ENCODE measurements around the gene FILIP1.

FILIP1 gene

GRCh38 chr6:75495011-75495410, 1.4 kb upstream of the FILIP1 start:
- H4K20me1 ChIP-seq: no peaks in the 10 kb centered on the region
- H3K4me3 ChIP-seq: no peak overlapping the region
- no peak overlapping the region for H3K4me2 ChIP-seq
- no peaks in the 10 kb centered on the region for H3K36me3 ChIP-seq
- no peak overlapping the region for H3K27ac ChIP-seq
- H3K4me1 ChIP-seq: peaks cover 13% of the 10 kb centered on the region
- H3K9ac ChIP-seq: no peak overlapping the region
- TF ChIP-seq Cebpa-rat (IDR thresholded peaks at IDR 0.05): no peak
- no peaks in the 10 kb centered on the region for H3K27me3 ChIP-seq
- no peaks in the 10 kb centered on the region for H3K9me3 ChIP-seq

DNA sequence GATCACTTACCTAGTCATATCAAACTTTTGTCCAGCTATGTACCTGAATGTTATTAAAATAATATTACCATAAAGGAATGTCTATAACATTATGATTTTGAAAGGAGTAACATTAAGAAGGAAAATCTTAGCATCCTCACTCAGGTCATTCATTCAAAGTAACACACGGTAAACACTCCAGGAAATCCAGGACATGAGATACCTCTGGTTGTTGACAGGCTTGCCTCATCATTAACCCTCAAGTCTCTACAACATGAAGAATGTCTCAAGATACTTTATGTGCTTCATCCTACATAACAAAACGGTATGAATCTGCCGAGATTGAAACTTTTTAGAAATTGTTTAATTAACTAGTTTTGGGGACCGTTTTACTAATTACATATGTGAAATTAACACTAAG, 690 bp upstream of the FILIP1 start:
- Histone ChIP-seq H3K4me3 (no peak overlapping the region), H3K4me2 (no peak overlapping the region), H3K27me3 (no peaks in the 10 kb centered on the region), H3K36me3 (no peaks in the 10 kb centered on the region), H3K4me1 (peaks cover 13% of the 10 kb centered on the region), H3K9me3 (no peaks in the 10 kb centered on the region), H4K20me1 (no peaks in the 10 kb centered on the region), H3K27ac (no peak overlapping the region), H3K9ac (no peak overlapping the region)
- no peak for TF ChIP-seq Cebpa-rat (IDR thresholded peaks at IDR 0.05)

- no peak for TF ChIP-seq Cebpa-rat (IDR thresholded peaks at IDR 0.05)
- Histone ChIP-seq H3K4me1 (peaks cover 13% of the 10 kb centered on the region), H3K27me3 (no peaks in the 10 kb centered on the region), H4K20me1 (no peaks in the 10 kb centered on the region), H3K4me2 (no peak overlapping the region), H3K36me3 (no peaks in the 10 kb centered on the region), H3K27ac (no peak overlapping the region), H3K9me3 (no peaks in the 10 kb centered on the region), H3K9ac (no peak overlapping the region), H3K4me3 (no peak overlapping the region)
Observed at GRCh38 chr6:75492386-75493153, 1.0 kb downstream of the FILIP1 start.

- H3K4me2 ChIP-seq: no peak overlapping the region
- no peak overlapping the region for H3K4me3 ChIP-seq
- H3K27ac ChIP-seq: no peak overlapping the region
- H3K9me3 ChIP-seq: no peaks in the 10 kb centered on the region
- H3K27me3 ChIP-seq: no peaks in the 10 kb centered on the region
- H4K20me1 ChIP-seq: no peaks in the 10 kb centered on the region
- no peak overlapping the region for H3K9ac ChIP-seq
- peaks cover 9% of the 10 kb centered on the region for H3K4me1 ChIP-seq
- H3K36me3 ChIP-seq: no peaks in the 10 kb centered on the region
- no peak for TF ChIP-seq Cebpa-rat (IDR thresholded peaks at IDR 0.05)
Observed at GRCh38 chr6:75491291-75491690, 2.3 kb downstream of the FILIP1 start.

DNA sequence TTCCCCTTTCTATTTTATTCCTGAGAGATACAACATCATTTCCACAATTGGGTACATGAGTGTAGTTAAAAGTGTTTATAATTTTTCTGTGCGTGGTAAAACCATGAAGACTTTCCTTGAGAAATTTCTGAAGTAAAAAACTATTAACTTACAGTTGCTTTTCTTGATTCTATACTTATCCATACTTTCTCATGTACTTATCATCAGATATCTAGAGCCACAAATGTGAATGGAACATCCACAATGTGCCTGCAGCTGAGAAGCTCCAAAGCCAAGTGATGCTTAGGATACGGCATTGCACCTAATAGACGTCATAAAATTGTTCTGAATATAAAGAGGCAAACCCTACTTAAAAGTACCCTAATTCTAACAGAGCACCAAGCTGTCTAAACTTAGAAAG, 2.9 kb downstream of the FILIP1 start:
- Histone ChIP-seq H3K36me3 (no peaks in the 10 kb centered on the region), H4K20me1 (no peaks in the 10 kb centered on the region), H3K9me3 (no peaks in the 10 kb centered on the region), H3K4me2 (no peak overlapping the region), H3K4me1 (peaks cover 3% of the 10 kb centered on the region), H3K4me3 (no peak overlapping the region), H3K27me3 (no peaks in the 10 kb centered on the region), H3K9ac (no peak overlapping the region), H3K27ac (no peak overlapping the region)
- no peak for TF ChIP-seq Cebpa-rat (IDR thresholded peaks at IDR 0.05)

GRCh38 chr6:75489025-75489424, 4.6 kb downstream of the FILIP1 start:
- TF ChIP-seq Cebpa-rat (IDR thresholded peaks at IDR 0.05): no peak
- H3K27me3 ChIP-seq: no peaks in the 10 kb centered on the region
- H3K36me3 ChIP-seq: no peaks in the 10 kb centered on the region
- no peak overlapping the region for H3K4me3 ChIP-seq
- no peaks in the 10 kb centered on the region for H4K20me1 ChIP-seq
- no peaks in the 10 kb centered on the region for H3K4me1 ChIP-seq
- no peaks in the 10 kb centered on the region for H3K9me3 ChIP-seq
- H3K27ac ChIP-seq: no peak overlapping the region
- H3K4me2 ChIP-seq: no peak overlapping the region
- H3K9ac ChIP-seq: no peak overlapping the region

GRCh38 chr6:75488033-75488432, 5.6 kb downstream of the FILIP1 start:
- no peak overlapping the region for H3K4me3 ChIP-seq
- no peak for TF ChIP-seq Cebpa-rat (IDR thresholded peaks at IDR 0.05)
- no peak overlapping the region for H3K27ac ChIP-seq
- no peaks in the 10 kb centered on the region for H4K20me1 ChIP-seq
- H3K27me3 ChIP-seq: no peaks in the 10 kb centered on the region
- H3K4me1 ChIP-seq: no peaks in the 10 kb centered on the region
- H3K9ac ChIP-seq: no peak overlapping the region
- no peaks in the 10 kb centered on the region for H3K9me3 ChIP-seq
- H3K4me2 ChIP-seq: no peak overlapping the region
- no peaks in the 10 kb centered on the region for H3K36me3 ChIP-seq

DNA sequence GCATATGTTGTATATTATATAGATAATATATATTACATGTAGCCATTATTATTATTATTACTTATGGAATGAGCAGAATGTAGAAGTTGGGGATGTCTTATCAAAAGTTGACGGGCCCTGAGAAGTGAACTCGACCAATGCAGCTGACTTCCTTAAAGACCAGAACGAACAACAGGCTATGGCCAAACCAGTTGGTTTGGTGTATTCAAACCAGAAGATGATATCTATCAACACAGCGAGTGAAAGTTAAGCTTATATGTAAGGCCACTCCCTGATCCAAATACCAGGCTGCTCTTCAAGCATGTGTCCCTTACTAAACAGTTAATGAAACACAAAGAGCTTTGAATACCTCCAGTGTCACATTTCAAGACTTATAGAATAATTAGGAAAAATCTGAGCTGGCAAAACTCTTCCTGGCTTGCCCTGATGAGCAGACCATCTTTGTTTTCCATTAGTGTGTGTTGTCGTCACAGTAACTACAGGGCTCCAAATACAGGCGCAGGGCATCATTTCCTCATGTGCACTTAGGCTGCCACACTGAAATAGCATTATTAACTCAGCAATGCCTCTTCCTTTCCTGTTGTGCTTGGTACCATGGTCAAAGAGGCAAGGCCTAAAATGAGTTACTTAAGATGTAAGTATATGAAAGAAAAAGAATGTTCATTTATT, 6.6 kb downstream of the FILIP1 start:
- no peak for TF ChIP-seq Cebpa-rat (IDR thresholded peaks at IDR 0.05)
- H3K27ac ChIP-seq: no peak overlapping the region
- H3K4me1 ChIP-seq: no peaks in the 10 kb centered on the region
- no peak overlapping the region for H3K4me2 ChIP-seq
- no peaks in the 10 kb centered on the region for H3K36me3 ChIP-seq
- H3K9me3 ChIP-seq: no peaks in the 10 kb centered on the region
- H3K27me3 ChIP-seq: no peaks in the 10 kb centered on the region
- no peaks in the 10 kb centered on the region for H4K20me1 ChIP-seq
- no peak overlapping the region for H3K9ac ChIP-seq
- no peak overlapping the region for H3K4me3 ChIP-seq

GRCh38 chr6:75484535-75484934, 9.1 kb downstream of the FILIP1 start:
- H3K4me3 ChIP-seq: no peak overlapping the region

GRCh38 chr6:75483136-75483952, 10.3 kb downstream of the FILIP1 start:
- H3K36me3 ChIP-seq: no peaks in the 10 kb centered on the region
- no peaks in the 10 kb centered on the region for H3K27me3 ChIP-seq
- H3K27ac ChIP-seq: no peak overlapping the region
- no peak for TF ChIP-seq Cebpa-rat (IDR thresholded peaks at IDR 0.05)
- H3K9me3 ChIP-seq: no peaks in the 10 kb centered on the region
- H3K4me3 ChIP-seq: no peak overlapping the region
- no peaks in the 10 kb centered on the region for H3K4me1 ChIP-seq
- H4K20me1 ChIP-seq: no peaks in the 10 kb centered on the region
- H3K4me2 ChIP-seq: no peak overlapping the region
- H3K9ac ChIP-seq: no peak overlapping the region

More at GRCh38 chr6:75484535-75484934, 9.1 kb downstream of the FILIP1 start:
- no peak overlapping the region for H3K27ac ChIP-seq
- no peak overlapping the region for H3K9ac ChIP-seq
- H3K36me3 ChIP-seq: no peaks in the 10 kb centered on the region
- H4K20me1 ChIP-seq: no peaks in the 10 kb centered on the region
- H3K9me3 ChIP-seq: no peaks in the 10 kb centered on the region
- H3K4me1 ChIP-seq: no peaks in the 10 kb centered on the region
- H3K4me2 ChIP-seq: no peak overlapping the region
- no peaks in the 10 kb centered on the region for H3K27me3 ChIP-seq
- no peak for TF ChIP-seq Cebpa-rat (IDR thresholded peaks at IDR 0.05)
